OCI-LY1 (cell line): ENCODE data around the gene SLC4A2.
"Not testable (repeated sequence)": the region's sequence is repeated elsewhere in the genome, so short reads cannot be mapped to it uniquely, and the experiment has no call there.

ENCODE experiments used
- EZH2 ChIP-seq: fragments of 200-600 bp; sonication (generic), shearing (Covaris generic); IDR thresholded peaks from 2 replicates; pipeline ENCODE4 v1.8.0; 2017; ENCODE audit warnings: borderline replicate concordance, mixed run types, mild to moderate bottlenecking, antibody characterized with exemption, low read length, moderate library complexity, mixed read lengths
- TF ChIP-seq, protein P1 (sequence below): fragments of 200-600 bp; sonication (generic), shearing (Covaris generic); IDR thresholded peaks from 2 replicates; pipeline ENCODE4 v1.5.1; 2017; ENCODE audit warnings: mild to moderate bottlenecking, antibody characterized with exemption, low read length, moderate library complexity, mixed read lengths

DNA sequence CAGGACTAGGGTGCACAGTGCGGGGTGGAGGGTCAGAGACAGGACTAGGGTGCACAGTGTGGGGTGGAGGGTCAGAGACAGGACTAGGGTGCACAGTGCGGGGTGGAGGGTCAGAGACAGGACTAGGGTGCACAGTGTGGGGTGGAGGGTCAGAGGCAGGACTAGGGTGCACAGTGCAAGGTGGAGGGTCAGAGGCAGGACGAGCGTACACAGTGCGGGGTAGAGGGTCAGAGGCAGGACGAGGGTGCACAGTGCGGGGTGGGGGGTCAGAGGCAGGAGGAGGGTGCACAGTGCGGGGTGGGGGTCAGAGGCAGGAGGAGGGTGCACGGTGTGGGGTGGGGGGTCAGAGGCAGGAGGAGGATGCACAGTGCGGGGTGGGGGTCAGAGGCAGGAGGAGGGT is 15.9 kb upstream of the SLC4A2 start:
- TF ChIP-seq, protein P1, sequence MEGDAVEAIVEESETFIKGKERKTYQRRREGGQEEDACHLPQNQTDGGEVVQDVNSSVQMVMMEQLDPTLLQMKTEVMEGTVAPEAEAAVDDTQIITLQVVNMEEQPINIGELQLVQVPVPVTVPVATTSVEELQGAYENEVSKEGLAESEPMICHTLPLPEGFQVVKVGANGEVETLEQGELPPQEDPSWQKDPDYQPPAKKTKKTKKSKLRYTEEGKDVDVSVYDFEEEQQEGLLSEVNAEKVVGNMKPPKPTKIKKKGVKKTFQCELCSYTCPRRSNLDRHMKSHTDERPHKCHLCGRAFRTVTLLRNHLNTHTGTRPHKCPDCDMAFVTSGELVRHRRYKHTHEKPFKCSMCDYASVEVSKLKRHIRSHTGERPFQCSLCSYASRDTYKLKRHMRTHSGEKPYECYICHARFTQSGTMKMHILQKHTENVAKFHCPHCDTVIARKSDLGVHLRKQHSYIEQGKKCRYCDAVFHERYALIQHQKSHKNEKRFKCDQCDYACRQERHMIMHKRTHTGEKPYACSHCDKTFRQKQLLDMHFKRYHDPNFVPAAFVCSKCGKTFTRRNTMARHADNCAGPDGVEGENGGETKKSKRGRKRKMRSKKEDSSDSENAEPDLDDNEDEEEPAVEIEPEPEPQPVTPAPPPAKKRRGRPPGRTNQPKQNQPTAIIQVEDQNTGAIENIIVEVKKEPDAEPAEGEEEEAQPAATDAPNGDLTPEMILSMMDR: not testable (repeated sequence)
- TF ChIP-seq EZH2: not testable (repeated sequence)
